GM21619 (cell line): ENCODE data around the gene FIS1.
"Not testable (repeated sequence)": the region's sequence is repeated elsewhere in the genome, so short reads cannot be mapped to it uniquely, and the experiment has no call there.

ENCODE experiments used
- ATAC-seq: cut with Tn5 transposase; IDR thresholded peaks from one replicate; pipeline ENCODE4 v1.9.1; 2021; ENCODE audit not compliant: unreplicated experiment

FIS1 gene

DNA sequence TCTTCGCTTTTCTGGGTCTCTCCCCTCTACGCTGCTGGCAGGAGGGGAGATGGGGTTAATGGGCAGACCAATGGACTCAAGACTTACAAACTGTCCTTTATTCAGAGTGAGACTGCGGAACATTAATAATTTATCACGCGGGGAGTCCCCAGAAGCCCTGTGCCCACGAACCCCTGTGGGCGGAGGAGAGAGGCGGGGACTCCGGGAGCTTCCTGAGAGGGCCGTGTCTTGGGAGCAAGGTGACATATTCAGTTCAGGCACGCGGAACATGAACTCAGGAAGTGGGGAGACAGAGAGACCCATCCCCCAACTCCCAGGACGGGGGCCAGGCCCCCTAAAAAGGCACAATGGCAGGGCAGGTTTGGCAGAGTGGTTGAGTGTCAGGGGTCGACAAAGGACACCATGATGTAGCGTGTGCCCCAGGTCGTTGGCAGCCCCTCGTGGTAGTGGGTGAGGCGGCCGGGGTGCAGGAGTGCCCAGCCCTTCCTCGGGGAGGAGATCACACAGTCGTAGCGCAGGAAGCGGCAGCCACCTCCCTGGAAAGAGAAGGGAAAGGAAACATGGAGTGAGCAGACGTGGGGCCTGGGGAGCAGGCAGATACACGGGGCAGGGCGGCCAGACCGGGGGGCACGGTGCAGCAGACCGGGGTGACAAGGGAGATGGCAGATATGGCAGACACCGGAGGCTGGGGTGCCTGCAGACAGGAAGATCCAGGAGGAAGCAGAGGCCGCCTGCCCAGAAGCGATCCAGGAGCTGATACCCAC lies 38.8 kb downstream of the FIS1 start:
- no peak for ATAC-seq

DNA sequence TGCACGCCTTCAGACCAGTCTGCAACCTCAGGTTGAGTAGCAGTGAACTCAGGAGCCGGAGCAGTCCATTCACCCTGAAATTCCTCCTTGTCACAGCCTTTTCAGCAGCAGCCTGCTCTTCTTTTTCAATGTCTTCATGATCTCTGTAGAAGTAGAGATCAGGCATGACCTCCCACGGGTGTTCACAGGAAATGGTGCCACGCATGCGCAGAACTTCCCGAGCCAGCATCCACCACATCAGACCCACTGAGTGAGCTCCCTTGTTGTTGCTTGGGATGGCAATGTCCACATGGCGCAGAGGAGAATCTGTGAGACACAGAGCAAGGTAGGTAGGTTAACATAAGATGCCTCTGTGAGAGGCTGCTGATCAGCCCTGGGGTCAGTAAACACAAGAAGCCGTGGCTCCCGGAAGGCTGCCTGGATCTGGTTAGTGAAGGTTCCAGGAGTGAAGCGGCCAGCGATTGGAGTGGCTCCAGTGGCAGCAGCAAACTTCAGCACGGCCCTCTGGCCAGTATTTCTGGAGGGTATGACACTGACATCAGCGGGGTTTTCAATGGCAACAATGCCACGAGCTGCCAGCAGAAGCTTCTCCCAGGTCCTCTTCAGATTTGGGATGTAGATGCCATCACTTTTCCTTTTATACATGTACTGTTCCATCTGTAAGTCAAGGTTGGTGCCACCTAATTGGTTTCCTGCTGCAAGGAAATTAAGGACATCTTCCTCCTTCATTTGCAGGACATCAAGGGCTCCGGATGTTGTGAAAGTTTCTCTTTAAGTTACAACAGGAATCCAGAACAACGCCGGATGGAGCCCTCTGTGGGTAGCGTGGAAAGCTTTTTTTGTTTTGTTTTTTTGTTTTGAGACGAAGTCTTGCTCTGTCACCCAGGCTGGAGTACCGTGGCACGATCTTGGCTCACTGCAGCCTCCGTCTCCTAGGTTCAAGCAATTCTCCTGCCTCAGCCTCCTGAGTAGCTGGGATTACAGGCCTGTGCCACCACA lies 40.8 kb downstream of the FIS1 start:
- not testable (repeated sequence) for ATAC-seq

DNA sequence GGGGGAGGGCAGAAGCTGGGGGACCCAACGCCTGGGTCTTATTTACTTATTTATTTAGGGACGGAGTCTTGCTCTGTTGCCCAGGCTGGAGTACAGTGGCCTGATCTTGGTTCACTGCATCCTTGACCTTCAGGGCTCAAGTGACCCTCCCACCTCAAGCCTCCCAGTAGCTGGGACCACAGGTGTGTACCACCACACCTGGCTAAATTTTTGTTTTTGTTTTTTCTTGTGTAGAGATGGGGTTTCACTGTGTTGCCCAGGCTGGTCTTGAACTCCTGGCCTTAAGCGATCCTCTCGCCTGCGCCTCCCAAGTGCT lies 42.3 kb downstream of the FIS1 start:
- ATAC-seq, result no peak

DNA sequence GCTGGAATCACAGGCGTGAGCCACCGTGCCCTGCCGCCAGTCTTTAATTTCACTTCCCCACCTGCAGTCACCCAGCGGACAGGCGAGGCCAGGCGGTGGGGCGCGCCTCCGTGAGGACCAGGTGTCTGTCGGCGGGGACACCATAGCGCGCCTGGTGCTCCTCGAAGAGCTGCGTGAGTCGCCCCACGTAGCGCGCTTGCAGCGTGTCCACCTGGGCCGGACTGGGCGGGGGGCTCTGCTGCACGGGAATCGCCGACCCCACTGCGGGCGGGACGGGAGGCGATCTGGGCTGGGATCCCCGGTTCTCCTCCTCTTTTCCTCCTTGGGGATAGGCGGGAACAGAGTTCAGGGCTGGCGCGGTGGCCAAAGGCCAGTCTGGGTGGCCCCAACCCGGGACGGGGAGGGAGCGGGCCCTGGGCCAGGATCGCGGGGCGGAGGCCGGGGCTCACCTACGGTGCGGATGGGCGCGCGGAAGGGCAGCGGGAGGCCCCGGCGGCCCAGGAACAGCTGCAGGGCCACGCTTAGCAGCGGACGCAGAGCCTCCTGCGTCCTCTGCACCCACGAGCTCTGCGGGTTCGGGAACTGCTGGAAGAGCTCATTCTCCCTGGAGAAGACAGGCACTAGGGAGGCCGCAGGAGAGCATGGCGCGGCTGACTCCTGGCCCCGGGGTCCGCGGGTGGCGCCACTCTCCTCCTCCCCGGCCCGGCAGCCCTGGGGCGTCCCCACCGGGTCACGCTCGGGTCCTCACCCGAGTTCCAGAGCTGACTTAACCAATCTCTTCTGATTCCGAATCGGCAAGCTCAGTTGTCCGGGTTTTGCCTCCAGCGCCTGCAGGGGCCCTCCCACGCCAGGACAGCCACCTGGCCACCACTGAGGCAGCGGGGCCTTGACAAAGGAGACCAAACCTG lies 42.9 kb downstream of the FIS1 start:
- no peak for ATAC-seq

DNA sequence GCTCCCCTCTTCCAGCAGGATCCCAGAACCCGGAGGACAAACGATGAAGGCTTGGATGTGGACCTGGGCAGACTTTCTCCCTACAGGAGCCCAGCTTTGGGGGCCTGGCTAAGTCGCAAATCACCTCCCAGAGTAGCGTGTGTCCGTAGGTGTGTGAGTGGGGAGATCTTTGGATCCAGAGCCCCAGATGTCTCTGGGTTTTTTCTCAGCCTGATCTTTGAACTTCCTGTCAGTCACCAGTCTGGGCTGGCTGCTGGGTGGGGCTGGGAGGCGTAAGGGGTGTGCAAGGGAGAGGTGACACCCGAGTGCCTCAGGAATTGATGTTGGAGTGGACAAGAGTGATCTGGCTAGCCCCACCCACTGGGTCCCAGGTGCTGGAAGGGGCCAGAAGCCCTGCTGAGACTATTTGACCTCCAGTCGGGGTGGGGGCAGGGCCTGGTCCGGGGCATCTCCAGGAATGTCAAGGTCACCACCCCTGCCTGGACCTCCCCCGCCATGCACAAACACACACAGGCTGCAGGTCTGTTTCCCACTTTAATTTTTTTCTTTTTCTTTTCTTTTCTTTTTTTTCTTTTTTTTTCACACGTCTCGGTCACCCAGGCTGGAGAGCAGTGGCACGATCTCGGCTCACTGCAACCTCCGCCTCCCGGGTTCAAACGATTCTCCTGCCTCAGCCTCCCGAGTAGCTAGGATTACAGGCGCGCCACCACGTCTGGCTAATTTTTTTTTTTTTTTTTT lies 43.9 kb downstream of the FIS1 start, which contains the start of gene MOGAT3:
Gene MOGAT3, minus strand, starts transcription at position 175 of the 738 bp plus-strand sequence. CDS start 182 bp downstream, outside the sequence.
- no peak for ATAC-seq

DNA sequence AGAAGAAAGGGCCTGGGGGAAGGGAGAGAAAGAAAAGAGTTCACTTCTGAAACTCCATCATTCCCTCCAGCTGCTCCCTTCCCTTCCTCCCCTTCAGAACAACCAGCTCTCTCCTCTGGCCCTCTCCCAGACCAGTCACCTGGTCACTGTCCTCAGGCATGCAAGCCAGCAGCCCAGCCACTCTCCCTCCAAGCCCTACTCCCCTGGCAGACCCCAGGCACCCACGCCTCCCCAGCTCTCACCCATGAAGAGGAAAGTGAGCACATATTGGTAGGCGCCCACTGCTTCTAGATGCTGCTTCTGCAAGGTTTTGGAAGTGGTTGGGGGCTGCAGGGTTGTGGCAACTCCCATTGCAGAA lies 44.4 kb downstream of the FIS1 start:
- no peak for ATAC-seq

DNA sequence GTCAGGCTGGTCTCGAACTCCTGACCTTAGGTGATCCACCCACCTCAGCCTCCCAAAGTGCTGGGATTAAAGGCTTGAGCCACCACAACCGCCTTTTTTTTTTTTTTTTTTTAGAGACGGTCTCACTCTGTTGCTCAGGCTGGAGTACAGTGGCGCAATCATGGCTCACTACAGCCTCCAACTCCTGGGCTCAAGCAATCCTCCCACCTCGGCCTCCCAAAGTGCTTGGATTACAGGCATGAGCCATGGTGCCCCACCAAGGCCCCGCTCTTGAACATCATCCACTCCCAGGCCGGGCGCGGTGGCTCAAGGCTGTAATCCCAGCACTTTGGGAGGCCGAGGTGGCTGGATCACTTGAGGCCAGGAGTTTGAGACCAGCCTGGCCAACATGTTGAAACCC lies 45.4 kb downstream of the FIS1 start:
- not testable (repeated sequence) for ATAC-seq

DNA sequence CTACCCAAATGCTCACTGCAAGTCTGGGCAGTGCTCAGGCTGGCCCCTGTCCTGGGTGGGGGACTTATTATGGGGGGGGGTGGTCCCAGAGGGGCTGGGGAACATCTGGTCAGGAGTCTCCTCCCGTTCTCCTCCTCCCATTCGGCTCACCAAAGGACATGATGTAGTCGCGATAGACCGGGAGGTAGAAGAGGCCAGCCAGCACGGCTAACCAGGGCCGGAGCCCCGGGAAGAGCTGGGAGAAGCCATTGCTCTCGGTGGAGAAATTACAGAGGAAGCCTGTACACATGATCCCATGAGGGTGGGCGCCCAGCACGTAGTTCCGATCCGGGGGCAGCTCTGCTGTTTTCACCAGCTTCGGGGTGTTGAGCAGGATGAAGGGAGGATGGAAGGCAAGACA lies 46.4 kb downstream of the FIS1 start:
- no peak for ATAC-seq

DNA sequence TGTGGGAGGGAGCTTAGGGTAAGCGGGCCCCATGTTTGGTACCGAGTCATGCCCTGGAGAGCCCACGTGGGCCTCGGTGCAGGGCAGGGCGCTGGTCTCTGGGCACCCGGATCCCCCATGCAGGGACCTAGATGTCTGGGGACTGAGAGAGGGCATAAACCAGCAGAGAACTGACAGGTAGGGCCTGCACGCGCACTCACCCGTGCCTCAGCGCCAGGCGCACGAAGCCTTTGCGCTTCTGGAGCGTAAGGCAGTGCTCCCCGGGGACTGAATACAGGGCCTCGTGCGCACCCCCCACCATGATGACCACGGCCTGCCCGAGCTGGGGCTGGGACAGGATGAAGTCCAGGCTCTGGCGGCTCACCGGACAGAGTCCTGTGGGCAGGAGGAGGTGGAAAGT lies 46.9 kb downstream of the FIS1 start:
- no peak for ATAC-seq

DNA sequence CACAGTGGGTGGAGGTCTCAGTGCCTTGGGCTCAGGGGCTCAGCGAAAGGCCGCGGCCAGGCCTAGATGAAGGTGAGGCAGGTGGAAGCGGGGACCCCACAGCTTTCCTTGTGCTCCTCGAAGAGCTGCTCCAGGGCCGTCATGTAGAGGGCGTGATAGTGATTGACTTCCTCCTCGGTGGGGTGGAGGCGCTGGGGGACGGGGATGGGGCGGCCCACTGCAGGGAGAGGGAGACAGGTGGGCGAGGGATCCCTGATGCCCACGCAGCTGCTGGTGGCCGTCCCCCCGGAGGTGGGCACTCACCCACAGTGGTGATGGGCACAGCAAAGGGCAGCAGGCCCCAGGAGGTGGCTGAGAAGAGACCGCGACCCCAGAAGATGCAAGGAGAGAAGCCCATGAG lies 49.0 kb downstream of the FIS1 start:
- ATAC-seq, result no peak
